NCI-H1930 (cell line): Measurements from ENCODE around the gene CIZ1.
A peak's percentile ranks its signal among the peaks of the same experiment; 100 is the strongest.

ENCODE experiments used
- DNase-seq, 2 experiments: peaks; one replicate each; lab custom pipeline; 2025; lab: John Stamatoyannopoulos, UW

Gene CIZ1

DNA sequence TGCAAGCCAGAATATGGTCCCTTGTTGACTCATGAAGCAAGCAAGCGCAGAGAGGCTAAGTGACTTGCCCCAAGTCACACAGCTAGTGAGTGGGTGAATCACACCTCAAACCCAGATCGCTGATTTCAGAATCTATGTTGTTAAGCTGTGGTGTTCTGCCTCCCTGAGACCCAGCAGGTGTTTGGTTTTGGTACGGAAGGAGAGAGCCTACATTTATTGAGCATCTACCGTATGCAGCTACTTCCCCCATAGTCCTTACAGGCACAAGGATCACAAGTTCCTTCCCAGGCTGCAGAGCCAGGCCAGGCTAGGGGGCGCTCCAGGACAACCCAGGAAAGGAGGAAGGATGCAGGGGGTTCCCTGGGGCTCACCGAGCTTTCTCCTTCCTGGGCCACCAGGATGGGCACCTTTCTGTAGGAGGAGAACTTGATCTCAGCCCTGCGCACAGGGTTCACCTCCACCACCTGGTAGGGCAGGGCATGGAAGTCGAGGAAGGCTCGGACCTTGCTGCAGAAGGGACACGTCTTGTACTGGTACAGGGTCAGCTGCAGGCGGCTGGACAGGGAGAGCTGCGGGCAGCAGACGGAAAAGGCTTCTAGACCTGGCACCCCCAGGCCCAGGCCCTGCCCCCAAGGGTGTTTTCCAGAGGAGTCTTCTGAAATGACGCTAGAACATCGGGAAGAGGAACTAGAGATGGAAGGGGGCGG is 66.3 kb downstream of the CIZ1 start:
- DNase-seq = peak; percentile 37 to 63

DNA sequence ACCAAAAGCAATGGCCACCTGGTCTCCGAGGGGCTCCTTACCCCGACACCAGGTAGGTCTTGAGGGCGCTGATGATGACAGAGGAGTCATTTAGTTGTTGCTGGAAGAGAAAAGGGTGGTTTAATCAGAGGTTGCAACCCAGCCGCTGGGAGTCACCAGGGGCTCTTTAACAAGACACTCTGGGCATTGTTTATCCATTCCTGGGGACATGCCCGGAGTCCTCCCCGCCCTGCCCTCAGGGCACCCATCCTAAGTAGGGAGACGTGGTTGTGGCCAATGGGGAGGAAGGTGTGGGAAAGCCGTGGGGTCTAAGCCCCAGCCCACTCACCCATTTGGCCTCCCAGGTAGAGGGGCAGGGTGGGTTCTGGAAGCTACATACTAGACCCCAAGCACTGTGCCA is 66.9 kb downstream of the CIZ1 start:
- no peak for DNase-seq

DNA sequence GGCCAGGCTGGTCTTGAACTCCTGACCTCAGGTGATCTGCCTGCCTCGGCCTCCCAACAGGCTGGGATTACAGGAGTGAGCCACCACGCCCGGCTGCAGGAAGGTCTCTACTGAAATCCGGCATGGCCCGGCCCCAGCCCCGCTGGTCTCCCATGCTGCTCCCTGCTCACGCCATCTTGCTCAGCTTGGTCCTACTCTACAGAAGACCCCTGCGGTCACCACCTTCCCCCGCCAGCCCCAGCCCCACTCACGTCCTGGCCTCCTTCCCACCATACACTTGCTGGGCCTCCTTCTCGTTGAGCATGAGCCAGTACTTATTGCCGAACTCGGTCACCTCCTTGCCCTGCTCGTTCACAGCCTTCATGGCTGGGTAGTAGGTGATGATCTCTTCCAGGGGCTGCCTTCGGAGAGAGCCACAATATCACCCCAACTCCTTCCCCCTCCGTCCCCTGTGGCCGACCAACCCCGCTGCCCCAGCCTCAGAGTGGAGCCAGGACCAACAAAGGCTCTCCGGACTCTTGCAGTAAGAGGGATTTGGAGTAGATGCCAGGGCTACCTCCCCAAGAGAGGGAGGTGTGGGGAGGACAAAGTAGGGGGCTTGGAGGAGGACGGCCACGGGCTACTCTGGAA is 67.8 kb downstream of the CIZ1 start:
- no peak for DNase-seq

DNA sequence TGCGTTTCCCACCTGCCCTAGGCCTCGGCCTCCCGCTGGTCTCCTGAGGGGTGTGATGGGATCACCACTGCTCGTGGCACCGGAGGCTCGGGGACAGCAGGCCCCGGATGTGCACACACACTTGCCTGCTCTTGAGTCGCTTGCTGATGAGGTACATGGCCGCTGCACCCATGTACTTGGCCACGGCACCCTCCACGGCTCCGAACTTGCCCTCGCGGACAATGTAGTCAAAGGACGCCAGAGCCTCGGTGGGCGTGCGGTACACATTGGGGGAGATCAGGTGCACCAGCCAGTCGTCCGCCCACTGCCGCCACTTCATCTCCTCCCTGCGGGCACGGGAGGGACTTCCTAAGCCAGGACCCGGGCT is 68.6 kb downstream of the CIZ1 start:
- no peak for DNase-seq

DNA sequence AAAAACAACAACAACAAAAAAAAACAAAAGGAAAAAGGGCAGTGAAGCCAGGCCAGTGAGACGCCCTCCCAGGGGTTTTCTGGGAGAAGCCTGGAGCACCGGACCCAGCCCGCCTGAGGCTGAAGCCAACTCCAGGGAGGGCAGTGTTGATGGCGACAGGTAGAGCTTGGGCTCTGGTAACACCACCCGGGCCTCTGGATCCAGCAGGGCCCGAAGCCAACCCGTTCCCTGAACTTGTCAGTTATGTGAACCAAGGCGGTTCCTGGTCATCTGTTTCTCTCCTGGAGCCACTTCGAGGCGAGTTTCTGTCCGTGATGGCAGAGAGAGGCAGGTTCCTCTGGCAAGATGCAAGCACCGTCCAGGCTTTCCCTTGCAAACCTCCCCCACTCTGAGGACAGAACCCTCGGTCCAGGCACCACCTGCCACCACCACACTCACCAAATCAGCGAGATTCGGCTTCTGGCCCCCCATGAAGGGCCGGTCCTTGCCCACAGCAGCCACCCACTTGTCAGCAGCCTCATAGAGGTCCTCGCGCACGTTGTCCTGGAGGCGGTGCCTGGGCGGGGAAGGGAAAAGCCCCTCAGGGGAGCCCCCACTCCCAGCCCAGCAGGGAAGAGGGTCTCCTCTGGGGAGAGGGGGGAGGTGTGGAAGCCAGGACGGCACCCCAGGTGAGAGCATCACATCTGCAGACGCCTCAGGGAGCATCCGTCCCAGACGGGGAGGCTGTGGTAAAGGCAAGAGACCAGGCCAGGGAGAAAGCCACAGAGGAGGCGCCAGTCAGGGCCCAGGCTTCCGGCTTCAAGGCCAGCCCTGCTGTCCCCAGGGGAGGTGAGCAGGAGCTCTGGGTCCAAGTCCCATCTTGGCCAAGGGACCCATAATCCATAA is 69.2 kb downstream of the CIZ1 start:
- no peak for DNase-seq

DNA sequence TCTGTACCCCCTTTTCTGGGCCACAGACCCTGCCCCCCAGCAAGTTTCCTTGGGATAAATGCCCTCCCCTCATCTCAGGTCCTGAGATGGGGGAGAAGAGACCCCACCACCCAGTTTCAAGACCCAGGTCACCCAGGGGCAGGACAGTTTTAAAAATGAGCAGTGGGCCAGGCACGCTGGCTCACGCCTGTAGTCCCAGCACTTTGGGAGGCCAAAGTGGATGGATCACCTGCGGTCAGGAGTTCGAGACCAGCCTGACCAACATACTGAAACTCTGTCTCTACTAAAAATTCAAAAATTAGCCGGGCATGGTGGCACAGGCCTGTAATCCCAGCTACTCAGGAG is 69.9 kb downstream of the CIZ1 start:
- no peak for DNase-seq

DNA sequence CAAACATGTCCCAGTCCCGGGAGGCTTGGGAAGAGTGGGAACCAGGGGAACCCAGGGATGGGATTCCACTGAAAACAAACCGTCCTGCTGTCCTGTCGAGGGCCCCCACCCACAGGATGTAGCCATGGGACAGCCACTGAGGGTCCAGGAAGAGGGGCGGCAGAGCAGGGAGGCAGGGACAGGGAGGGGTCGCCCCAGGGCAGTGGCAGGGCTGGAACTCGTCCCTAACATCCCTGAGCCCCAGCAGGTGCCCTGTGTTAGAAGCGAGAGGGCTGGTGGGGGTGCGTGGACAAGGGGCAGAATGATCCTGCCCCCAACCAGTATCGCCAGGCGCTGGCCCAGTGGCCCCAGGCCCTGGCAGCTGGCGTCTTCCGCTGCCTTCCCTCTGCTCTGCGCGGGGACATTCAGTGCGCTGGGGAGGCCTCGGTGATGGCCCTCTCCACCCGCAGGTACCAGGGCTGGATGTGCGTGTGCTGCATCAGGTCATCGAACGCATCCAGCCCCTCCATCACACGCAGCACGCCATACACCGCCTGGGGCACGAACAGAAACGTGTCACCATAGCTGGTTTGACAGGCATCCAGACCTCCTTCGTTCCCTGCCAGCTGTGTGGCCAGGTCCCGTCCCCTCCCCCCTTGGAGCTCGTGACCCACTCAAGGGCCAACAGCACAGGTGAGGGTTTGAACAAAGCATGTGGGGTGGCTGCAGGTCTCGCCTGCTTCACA is 70.5 kb downstream of the CIZ1 start:
- no peak for DNase-seq

DNA sequence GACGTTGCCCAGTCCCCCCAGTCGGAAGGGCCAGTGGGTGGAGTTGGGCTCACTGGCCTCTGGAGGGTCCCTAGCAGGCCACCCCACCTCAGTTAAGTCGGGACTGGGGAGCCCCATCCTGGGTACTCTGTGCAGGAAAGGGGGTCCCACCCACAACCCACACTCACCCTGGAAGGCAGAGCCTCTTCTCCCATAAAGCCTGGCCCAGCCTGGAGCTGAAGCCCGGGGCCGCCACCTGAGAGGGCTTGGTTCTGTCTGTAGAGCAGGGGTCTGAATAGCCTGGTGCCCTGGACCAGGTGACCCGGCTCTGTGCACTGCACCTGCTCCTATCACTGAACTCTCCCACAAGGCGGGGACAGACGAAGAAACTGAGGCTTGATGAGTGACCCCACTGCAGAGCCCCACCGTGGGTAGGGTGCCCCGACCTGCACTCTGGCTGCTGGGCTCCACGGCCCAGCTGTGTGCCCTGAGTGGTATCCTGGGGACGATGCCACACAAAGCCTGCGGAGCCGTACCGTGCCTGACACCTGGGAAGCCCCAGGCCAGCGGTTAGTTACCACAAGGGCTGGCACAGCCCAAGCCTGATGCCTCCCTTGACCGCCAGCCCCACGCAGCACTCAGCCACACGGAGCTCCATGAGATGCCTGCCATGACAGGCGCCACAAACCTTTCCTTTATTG is 71.2 kb downstream of the CIZ1 start:
- no peak for DNase-seq

DNA sequence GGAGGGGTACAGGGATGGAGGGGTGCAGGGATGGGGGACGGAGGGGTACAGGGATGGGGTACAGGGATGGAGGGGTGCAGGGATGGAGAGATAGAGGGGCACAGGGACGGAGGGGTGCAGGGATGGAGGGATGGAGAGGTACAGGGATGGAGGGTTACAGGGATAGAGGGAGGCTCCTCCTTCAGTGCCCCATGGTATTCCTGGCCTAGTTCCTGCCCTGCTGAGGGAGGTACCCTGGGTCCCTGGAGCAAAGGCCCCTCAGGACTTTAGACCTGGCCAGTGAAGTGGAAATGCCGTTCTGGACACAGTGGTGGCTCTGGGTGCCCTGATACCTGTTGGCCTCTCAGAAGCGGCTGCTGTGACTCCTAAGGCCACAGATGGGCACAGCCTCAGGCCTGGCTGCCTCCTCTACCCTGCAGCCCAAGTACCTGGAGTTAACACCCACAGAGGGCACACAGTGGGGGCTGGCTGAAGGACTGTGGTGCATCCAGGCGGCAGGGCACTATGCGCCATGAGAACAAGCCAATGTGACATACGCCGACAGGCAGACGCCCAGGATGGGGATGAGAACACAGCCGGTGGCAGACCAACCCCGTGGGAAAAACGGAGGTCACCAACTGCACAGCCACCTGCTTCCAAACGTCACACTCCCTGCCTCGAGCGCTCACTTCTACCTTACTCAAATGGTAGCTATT is 72.3 kb downstream of the CIZ1 start:
- DNase-seq = no peak

DNA sequence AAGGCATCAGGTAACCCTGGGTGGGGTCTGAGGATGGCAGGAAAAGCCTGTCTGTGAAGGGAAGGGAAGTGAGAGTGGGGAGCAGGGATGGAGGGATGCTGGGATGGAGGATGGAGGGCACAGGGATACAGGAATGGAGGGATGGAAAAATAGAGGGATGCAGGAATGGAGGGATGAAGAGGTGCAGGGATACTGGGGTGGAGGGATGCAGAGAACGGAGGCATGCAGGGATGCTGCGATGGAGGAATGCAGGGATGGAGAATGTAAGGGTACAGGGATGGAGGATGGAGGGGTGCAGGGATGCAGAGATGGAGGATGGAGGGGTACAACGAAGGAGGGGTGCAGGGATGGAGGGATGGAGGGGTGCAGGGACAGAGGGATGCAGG is 72.9 kb downstream of the CIZ1 start:
- no peak for DNase-seq

DNA sequence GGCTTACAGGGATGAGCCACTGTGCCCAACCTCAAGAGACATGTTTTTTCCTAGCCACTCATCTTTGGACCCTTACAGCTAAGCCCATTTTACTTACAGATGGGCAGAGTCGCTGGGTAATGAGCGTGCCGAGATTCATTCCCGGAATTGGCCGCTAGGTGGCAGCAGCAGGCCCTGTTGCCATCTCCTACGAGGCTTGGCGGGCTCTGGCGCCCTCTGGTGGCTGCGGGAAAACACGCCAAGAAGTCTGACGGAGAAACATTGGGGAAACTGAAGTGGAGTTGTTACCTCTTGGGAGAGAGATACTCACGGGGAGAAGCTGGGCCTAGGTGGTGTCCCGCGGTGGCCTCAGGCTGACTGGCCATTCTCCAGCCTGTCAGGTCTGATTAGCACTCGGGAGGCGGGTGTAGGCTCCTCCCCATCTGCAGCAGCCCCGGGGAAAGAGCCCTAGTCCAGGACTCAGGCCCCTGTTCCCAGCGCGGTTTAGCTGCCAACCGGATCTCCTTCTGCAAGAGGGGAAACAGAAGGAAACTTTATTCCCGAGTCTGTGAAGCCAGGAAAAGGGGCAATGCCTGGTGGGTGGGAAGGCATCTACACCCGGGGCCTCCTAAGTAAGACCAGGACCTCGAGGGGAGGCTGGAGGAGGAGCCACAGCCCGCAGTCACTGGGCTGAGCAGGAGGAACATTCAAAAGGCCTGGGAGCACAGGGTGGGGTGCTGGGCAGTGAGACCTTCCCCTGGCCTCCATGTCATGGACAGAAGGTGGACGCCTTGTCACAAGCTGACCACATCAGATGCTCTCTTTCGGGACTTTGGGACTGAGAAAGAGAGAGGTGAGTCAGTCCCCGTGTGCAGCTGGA is 73.5 kb downstream of the CIZ1 start:
- peak; percentile 79 to 88 for DNase-seq

DNA sequence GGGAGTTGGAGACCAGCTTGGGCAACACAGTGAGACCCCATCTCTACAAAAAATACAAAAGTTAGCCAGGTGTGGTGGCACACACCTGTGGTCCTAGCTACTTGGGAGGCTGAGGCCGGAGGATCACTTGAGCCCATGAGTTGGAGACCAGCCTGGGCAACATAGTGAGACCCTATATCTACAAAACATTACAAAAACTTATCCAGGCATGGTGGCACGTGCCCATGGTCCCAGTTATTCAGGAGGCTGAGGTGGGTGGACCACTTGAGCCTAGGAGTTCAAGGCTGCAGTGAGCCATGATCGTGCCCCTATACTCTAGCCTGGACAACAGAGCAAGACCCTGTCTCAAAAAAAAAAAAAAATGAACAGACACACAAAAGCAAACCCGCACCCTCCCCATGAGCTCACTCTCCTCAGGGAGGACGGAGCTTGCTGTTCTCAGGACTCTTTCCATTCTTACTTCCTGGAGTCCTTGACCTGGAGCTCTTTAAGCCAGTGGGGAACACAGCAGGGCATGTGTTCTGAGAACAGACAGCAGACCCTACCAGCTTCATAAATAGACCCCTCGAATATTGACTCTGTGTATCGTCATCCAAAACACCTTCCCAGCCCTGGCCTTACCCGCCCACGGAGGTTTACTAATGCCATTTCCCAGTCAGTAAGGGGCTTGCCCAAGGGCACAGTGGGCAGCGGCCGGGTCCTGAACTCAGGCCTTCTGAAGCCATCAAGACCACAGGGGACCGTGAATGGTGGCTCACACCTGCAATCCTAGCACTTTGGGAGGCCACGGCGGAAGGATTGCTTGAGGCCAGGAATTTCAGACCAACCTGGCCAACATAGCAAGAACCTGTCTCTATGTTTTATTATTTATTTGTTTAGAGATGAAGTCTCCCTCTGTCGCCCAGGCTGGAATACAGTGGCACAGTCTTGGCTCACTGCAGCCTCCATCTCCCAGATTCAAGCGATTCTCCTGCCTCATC is 75.0 kb downstream of the CIZ1 start:
- DNase-seq = no peak
